ENCODE measurements around the gene KIAA1755.

Gene KIAA1755

GRCh38 chr20:38164069-38164468, 96.5 kb downstream of the KIAA1755 start:
- no peak for DNase-seq

- DNase-seq = no peak
Observed at GRCh38 chr20:38162878-38163875, 97.4 kb downstream of the KIAA1755 start.

DNA sequence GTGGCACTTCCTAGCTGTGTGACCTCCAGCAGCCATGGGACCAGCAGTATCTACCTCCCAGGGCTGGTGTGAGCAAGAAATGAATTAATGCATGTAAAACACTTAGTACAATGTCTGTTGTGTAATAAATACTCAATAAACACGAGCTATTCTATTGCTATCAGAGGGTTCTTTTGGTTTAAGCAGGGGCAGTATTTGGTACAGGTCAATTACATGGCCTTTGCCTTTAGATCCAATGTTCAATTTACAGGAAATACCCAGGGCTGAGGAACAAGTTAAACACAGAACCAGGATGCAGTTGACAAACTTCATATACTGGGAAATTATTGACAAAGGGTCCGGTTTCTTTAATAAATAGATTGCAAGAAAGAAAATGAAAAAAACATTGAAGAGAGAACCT, 98.4 kb downstream of the KIAA1755 start:
- no peak for DNase-seq

DNA sequence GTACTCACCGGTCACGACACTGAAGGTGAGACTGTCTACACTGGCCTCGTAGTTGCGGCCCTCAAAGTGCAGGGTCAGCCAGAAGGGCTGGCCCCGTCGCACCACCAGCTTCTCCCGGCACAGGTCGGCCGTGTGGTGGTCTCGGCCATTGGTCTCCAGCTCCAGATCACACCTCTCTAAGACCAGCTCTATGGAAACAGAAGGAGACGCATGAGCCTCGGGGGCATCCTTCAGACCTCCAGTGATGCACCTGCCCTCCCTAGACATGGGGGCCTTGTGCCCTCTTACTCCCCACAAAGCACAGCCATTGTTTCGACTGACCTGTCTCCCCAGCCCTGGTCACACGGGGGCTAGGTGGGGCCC, 99.1 kb downstream of the KIAA1755 start:
- no peak for DNase-seq
